Measurements from ENCODE around the gene RNFT1. TPM values are rescaled to one million over a fixed set of nuclear protein-coding genes. Genes with fewer than 3 reads are reported as not detected.
"Not testable (repeated sequence)": the region's sequence is repeated elsewhere in the genome, so short reads cannot be mapped to it uniquely, and the experiment has no call there.

The RNFT1 gene
- total and polyA plus RNA-seq, 4 donors: 22.6 to 25.1 (median 23.7) TPM

DNA sequence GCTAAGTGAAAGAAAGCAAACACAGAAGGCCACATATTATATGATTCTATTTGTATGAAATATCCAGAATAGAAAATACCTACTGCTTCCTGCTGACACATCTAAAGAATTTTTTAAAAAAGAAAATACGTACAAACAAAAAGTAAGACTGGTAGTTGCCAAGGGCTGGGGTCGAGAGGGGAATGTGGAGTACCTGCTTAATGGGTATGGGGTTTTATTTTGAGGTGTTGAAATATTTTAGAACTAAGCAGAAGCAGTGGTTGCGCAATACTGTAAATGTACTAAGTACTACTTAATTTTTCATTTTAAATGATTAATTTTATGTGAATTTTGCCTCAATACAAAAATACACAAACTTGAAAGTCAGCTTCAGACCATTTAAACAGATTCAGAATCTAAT, 32.1 kb upstream of the RNFT1 start:
- H3K27ac ChIP-seq (ENCODE audit: low read depth in 1 of 2, low read length in 1 of 2); DNase-seq; H3K9ac ChIP-seq (ENCODE audit: insufficient read depth in 1 of 2, low read length in 2 of 2); H3K4me3 ChIP-seq; ATAC-seq (ENCODE audit: insufficient read depth, low FRiP score); H3K27me3 ChIP-seq (ENCODE audit: control insufficient read depth in 3 of 3, insufficient read depth in 3 of 3, low read length in 2 of 3); H3K36me3 ChIP-seq (ENCODE audit: control insufficient read depth in 4 of 4, insufficient read depth in 4 of 4, low read length in 4 of 4); H3K4me1 ChIP-seq (ENCODE audit: control insufficient read depth in 5 of 5, insufficient read depth in 5 of 5, low read length in 5 of 5); H3K9me3 ChIP-seq (ENCODE audit: control insufficient read depth in 4 of 4, insufficient read depth in 3 of 4, low read length in 3 of 4): not testable (repeated sequence)
- WGBS, 2 donors: 55 to 71% methylated on average over 2 of the region's 3 CpGs

DNA sequence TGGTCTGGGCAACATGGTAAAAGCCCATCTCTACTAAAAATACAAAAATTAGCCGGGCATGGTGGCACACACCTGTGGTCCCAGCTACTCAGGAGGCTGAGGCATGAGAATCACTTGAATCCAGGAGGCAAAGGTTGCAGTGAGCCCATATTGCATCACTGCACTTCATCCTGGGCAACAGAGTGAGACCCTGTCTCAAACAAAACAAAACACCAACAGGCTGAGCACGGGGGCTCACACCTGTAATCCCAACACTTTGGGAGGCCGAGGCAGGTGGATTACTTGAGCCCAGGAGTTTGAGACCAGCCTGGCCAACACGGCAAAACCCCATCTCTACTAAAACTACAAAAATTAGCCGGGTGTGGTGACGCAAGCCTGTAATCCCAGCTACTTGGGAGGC, 10.6 kb upstream of the RNFT1 start:
- H3K9me3 ChIP-seq (ENCODE audit: control insufficient read depth in 4 of 4, insufficient read depth in 3 of 4, low read length in 3 of 4); DNase-seq; H3K27ac ChIP-seq (ENCODE audit: low read depth in 1 of 2, low read length in 1 of 2); H3K36me3 ChIP-seq (ENCODE audit: control insufficient read depth in 4 of 4, insufficient read depth in 4 of 4, low read length in 4 of 4); H3K4me3 ChIP-seq; H3K9ac ChIP-seq (ENCODE audit: insufficient read depth in 1 of 2, low read length in 2 of 2); H3K4me1 ChIP-seq (ENCODE audit: control insufficient read depth in 5 of 5, insufficient read depth in 5 of 5, low read length in 5 of 5); H3K27me3 ChIP-seq (ENCODE audit: control insufficient read depth in 3 of 3, insufficient read depth in 3 of 3, low read length in 2 of 3); ATAC-seq (ENCODE audit: insufficient read depth, low FRiP score): not testable (repeated sequence)
- WGBS, 2 donors: 91% methylated on average over 4 to 6 of the region's 6 CpGs

DNA sequence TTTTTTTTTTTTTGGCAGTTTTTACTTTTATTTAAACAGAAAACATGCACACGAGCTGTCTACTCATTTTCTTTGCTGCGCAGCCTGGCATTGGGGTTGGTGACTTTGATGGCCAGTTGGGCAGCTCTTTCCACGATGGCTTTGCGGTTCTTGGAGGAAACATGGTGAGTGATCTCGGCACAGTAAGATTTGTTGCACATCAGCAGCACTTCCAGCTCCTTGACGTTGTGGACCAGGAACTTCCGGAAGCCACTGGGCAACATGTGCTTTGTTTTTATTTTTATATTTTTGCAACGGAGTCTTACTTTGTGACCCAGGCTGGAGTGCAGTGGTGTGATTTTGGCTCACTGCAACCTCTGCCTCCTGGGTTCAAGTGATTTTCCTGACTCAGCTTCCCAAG, 8.9 kb upstream of the RNFT1 start:
- not testable (repeated sequence) for H3K4me3 ChIP-seq; H3K9ac ChIP-seq (ENCODE audit: insufficient read depth in 1 of 2, low read length in 2 of 2); H3K9me3 ChIP-seq (ENCODE audit: control insufficient read depth in 4 of 4, insufficient read depth in 3 of 4, low read length in 3 of 4); H3K27me3 ChIP-seq (ENCODE audit: control insufficient read depth in 3 of 3, insufficient read depth in 3 of 3, low read length in 2 of 3); DNase-seq; H3K27ac ChIP-seq (ENCODE audit: low read depth in 1 of 2, low read length in 1 of 2); ATAC-seq (ENCODE audit: insufficient read depth, low FRiP score); H3K4me1 ChIP-seq (ENCODE audit: control insufficient read depth in 5 of 5, insufficient read depth in 5 of 5, low read length in 5 of 5); H3K36me3 ChIP-seq (ENCODE audit: control insufficient read depth in 4 of 4, insufficient read depth in 4 of 4, low read length in 4 of 4)
- 89 to 91% methylated on average over 8 of the region's 8 CpGs for WGBS, 2 donors

DNA sequence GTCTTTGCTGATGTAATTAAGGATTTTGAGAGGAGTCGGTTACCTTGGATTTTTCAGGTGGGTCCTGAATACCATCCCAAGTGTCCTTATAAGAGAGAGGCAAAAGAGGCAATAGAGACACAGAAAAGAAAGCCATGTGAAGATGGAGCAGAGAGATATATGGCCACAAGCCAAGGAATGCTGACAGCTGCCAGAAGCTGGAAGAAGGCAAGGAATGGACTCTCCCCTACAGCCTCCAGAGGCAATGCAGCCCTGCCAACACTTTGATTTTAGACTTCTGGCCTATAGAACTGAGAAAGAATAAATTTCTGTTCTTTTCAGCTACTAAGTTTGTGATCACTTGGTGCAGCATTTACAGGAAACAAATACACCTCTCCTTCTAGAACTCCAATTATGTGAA, 8.2 kb upstream of the RNFT1 start:
- 92 to 98% methylated on average over 1 of the region's 1 CpG for WGBS, 2 donors
- TF ChIP-seq, protein P1, sequence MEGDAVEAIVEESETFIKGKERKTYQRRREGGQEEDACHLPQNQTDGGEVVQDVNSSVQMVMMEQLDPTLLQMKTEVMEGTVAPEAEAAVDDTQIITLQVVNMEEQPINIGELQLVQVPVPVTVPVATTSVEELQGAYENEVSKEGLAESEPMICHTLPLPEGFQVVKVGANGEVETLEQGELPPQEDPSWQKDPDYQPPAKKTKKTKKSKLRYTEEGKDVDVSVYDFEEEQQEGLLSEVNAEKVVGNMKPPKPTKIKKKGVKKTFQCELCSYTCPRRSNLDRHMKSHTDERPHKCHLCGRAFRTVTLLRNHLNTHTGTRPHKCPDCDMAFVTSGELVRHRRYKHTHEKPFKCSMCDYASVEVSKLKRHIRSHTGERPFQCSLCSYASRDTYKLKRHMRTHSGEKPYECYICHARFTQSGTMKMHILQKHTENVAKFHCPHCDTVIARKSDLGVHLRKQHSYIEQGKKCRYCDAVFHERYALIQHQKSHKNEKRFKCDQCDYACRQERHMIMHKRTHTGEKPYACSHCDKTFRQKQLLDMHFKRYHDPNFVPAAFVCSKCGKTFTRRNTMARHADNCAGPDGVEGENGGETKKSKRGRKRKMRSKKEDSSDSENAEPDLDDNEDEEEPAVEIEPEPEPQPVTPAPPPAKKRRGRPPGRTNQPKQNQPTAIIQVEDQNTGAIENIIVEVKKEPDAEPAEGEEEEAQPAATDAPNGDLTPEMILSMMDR (IDR thresholded peaks at IDR 0.05; ENCODE audit: control extremely low read depth, extremely low read depth): no peak
- Histone ChIP-seq H3K9me3 (ENCODE audit: control insufficient read depth in 4 of 4, insufficient read depth in 3 of 4, low read length in 3 of 4) (no peaks in the 10 kb centered on the region), H3K27me3 (ENCODE audit: control insufficient read depth in 3 of 3, insufficient read depth in 3 of 3, low read length in 2 of 3) (no peaks in the 10 kb centered on the region), H3K4me1 (ENCODE audit: control insufficient read depth in 5 of 5, insufficient read depth in 5 of 5, low read length in 5 of 5) (no peaks in the 10 kb centered on the region), H3K36me3 (ENCODE audit: control insufficient read depth in 4 of 4, insufficient read depth in 4 of 4, low read length in 4 of 4) (no peaks in the 10 kb centered on the region), H3K27ac (ENCODE audit: low read depth in 1 of 2, low read length in 1 of 2) (no peak overlapping the region), H3K4me3 (no peak overlapping the region), H3K9ac (ENCODE audit: insufficient read depth in 1 of 2, low read length in 2 of 2) (no peak overlapping the region)
- DNase-seq (peak; percentile 15 to 34 (median 26)), ATAC-seq (ENCODE audit: insufficient read depth, low FRiP score) (no peak)

DNA sequence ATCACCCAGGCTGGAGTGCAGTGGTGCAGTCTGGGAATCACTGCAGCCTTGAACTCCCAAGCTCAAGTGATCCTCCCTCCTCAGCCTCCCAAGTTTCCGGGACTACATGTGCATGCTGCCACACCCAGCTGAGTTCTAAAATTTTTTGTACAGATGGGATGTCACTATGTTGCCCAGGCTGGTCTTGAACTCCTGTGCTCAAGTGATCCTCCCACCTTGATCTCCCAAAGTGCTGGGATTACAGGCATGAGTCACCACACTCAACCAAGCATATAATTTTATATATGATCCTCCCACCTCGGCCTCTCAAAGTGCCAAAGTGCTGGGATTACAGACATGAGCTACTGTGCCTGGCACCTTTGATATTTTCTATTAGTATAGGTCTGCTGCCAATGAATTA, 7.2 kb upstream of the RNFT1 start:
- not testable (repeated sequence) for H3K9me3 ChIP-seq (ENCODE audit: control insufficient read depth in 4 of 4, insufficient read depth in 3 of 4, low read length in 3 of 4); H3K4me1 ChIP-seq (ENCODE audit: control insufficient read depth in 5 of 5, insufficient read depth in 5 of 5, low read length in 5 of 5); ATAC-seq (ENCODE audit: insufficient read depth, low FRiP score); H3K27ac ChIP-seq (ENCODE audit: low read depth in 1 of 2, low read length in 1 of 2); H3K27me3 ChIP-seq (ENCODE audit: control insufficient read depth in 3 of 3, insufficient read depth in 3 of 3, low read length in 2 of 3); H3K9ac ChIP-seq (ENCODE audit: insufficient read depth in 1 of 2, low read length in 2 of 2); H3K4me3 ChIP-seq; H3K36me3 ChIP-seq (ENCODE audit: control insufficient read depth in 4 of 4, insufficient read depth in 4 of 4, low read length in 4 of 4); DNase-seq
- 93 to 94% methylated on average over 2 of the region's 2 CpGs for WGBS, 2 donors

Measured in lung (tissue), 12 donors.